ENCODE measurements around the gene ACTR3.

- TF ChIP-seq CTCF (IDR thresholded peaks at IDR 0.05) (no peak), EZH2 (IDR thresholded peaks at IDR 0.05; ENCODE audit: borderline replicate concordance, insufficient read depth, low read depth, low read length, poor library complexity, severe bottlenecking) (no peak)
These were observed 39.2 kb upstream of the ACTR3 start for GRCh38 chr2:113850687-113851086.
